Measurements from ENCODE around the gene ANKRD23. TPM values are rescaled to one million over a fixed set of nuclear protein-coding genes. Genes with fewer than 3 reads are reported as not detected.

ANKRD23 gene
- total RNA-seq, 1 donor from 2014 or later: 7.3 TPM

DNA sequence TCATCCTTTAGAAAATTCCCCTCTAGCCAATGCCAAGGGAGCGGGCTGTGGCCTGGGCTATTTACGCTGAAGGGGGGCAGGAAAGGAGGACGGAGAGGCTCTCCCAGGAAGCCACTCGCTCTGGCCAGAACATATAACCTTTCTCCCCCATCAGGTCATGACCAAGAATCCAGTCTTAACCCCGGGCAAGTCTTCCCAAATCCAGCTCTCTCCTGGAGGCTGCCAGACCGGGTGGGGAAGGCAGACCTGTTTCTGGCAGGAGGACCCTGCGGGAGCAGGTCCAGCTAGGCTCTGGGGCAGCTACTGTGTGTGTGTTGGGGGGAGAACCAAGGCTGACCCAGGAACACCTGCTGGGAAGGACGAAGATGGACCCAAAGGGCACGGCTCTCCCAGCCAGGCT is 39.5 kb upstream of the ANKRD23 start:
- ChIA-PET CTCF (no interaction called here), POLR2A (no interaction called here)
- intact Hi-C loops (cut with micrococcal nuclease): no loop called here
- Mint-ChIP-seq H3K4me3 (no peak overlapping the region), H3K27me3 (peaks cover 7% of the 10 kb centered on the region), H3K4me1 (peaks cover 15% of the 10 kb centered on the region), H3K9me3 (no peaks in the 10 kb centered on the region), H3K36me3 (ENCODE audit: low read depth) (no peaks in the 10 kb centered on the region), H3K27ac (no peak overlapping the region)
- DNase-seq (no peak), ATAC-seq (ENCODE audit: low read depth) (no peak)
- TF ChIP-seq, protein P1, sequence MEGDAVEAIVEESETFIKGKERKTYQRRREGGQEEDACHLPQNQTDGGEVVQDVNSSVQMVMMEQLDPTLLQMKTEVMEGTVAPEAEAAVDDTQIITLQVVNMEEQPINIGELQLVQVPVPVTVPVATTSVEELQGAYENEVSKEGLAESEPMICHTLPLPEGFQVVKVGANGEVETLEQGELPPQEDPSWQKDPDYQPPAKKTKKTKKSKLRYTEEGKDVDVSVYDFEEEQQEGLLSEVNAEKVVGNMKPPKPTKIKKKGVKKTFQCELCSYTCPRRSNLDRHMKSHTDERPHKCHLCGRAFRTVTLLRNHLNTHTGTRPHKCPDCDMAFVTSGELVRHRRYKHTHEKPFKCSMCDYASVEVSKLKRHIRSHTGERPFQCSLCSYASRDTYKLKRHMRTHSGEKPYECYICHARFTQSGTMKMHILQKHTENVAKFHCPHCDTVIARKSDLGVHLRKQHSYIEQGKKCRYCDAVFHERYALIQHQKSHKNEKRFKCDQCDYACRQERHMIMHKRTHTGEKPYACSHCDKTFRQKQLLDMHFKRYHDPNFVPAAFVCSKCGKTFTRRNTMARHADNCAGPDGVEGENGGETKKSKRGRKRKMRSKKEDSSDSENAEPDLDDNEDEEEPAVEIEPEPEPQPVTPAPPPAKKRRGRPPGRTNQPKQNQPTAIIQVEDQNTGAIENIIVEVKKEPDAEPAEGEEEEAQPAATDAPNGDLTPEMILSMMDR (IDR thresholded peaks at IDR 0.05): no peak

DNA sequence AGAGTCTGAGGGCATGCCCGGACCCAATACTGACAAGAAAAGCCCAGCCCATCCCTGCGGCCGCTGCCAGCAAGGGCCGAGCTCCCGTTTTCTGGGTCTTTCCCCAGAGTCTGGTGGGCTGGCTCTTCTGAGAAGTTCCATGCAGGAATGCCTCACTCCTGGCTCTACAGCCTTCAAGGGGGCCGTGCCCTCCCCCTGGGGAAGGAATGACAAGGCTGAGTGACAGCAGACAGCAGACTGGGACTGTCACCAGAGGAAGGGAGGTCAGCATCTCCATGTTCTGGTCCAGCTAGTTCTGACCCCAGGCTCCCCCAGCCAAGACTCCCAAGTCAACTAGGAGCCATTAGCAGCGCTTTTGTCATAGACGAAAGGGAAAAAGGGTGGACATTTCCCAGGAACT is 39.1 kb upstream of the ANKRD23 start:
- no peak overlapping the region for H3K27ac Mint-ChIP-seq
- peaks cover 11% of the 10 kb centered on the region for H3K4me1 Mint-ChIP-seq
- H3K36me3 Mint-ChIP-seq (ENCODE audit: low read depth): no peaks in the 10 kb centered on the region
- ATAC-seq (ENCODE audit: low read depth) (no peak), DNase-seq (no peak)
- H3K9me3 Mint-ChIP-seq: no peaks in the 10 kb centered on the region
- ChIA-PET POLR2A (no interaction called here), CTCF (no interaction called here)
- TF ChIP-seq, protein P1 (IDR thresholded peaks at IDR 0.05): no peak
- no peak overlapping the region for H3K4me3 Mint-ChIP-seq
- H3K27me3 Mint-ChIP-seq: peaks cover 7% of the 10 kb centered on the region
- intact Hi-C loops (cut with micrococcal nuclease): no loop called here

DNA sequence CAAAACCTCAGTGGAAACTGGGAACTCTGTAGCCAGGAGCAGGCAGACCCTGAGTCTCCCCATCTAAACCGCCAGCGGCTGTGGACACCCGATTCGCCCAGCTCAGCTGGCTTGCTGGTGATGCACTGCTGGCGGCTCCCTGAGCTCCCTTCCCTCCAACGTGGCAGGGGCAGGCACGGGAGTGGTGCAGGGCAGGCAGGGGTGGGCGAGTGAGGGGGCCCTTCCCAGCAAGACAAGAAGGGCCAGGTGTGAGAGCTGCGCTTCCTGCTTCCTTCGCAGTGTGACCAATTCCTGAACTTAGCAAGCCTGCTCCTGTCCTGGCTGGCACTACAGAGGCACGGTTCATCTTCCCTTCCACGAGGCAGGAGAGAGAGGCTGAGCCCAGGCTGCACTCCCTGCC is 38.4 kb upstream of the ANKRD23 start:
- Mint-ChIP-seq H3K27ac (no peak overlapping the region), H3K4me1 (peaks cover 4% of the 10 kb centered on the region), H3K36me3 (ENCODE audit: low read depth) (no peaks in the 10 kb centered on the region), H3K4me3 (no peak overlapping the region), H3K27me3 (peaks cover 7% of the 10 kb centered on the region), H3K9me3 (no peaks in the 10 kb centered on the region)
- TF ChIP-seq, protein P1 (IDR thresholded peaks at IDR 0.05): no peak
- CTCF ChIA-PET: no interaction called here
- DNase-seq (no peak), ATAC-seq (ENCODE audit: low read depth) (no peak)
- intact Hi-C loops (cut with micrococcal nuclease): no loop called here
- POLR2A ChIA-PET: no interaction called here

DNA sequence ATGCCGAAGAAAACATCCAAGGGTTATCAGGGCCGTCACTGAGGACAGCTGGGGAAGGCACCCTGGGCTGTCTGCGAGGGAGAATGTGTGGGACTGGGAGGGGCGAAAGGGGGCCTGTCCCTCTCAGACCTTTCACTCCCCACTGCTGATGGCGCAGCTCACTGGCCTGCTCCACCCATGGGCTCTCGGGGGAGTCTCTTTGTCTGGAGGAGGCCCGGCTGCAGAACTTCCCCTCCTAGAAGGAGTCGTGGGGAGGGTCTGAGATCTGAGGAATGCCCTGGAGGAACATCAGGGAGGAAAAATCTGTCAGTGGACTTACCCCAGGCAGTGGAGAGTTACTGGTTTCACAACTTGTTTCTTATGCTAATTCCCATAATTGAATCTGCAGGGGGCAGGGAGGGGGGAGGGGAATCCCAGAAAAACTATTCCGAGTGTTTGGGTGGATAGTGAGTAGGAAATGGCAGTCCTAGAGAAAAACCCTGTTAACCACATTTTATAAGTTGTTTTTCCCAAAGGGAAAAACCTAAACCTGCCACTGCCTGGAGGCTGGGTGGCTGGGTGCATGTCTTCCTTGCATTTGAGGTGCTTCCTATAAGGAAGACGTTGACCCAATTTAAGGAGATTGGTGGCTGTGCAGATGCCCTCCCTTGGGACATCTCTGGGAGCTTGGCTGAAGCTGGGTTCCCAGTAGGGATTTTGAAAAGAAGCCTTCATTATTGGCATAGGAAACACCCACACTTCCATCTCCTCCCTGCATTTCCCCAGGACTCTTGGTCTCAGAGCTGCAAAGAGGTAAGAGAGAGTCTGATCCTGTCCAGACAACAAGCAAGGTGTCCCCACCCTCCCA is 37.8 kb upstream of the ANKRD23 start:
- Mint-ChIP-seq H3K27ac (no peak overlapping the region), H3K9me3 (no peaks in the 10 kb centered on the region), H3K36me3 (ENCODE audit: low read depth) (no peaks in the 10 kb centered on the region), H3K27me3 (peaks cover 7% of the 10 kb centered on the region), H3K4me3 (no peak overlapping the region), H3K4me1 (peaks cover 2% of the 10 kb centered on the region)
- ChIA-PET POLR2A (no interaction called here), CTCF (no interaction called here)
- TF ChIP-seq, protein P1 (IDR thresholded peaks at IDR 0.05): no peak
- DNase-seq (no peak), ATAC-seq (ENCODE audit: low read depth) (no peak)
- intact Hi-C loops (cut with micrococcal nuclease): no loop called here

DNA sequence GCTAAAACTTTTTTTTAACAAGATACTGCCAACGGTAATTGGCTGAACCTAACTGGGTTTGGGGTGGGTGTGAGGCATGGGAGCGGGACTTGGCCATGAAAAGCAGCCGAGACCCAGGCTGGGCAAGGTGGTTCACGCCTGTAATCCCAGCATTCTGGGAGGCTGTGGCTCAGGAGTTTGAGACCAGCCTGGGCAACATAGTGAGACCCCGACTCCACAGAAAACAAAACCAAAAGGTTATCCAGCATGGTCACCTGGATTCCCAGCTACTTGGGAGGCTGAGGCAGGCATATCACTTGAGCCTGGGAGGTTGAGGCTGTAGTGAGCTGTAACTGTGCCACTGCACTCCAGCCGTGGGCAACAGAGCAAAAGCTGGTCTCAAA is 37.1 kb upstream of the ANKRD23 start:
- Mint-ChIP-seq H3K4me3 (no peak overlapping the region), H3K9me3 (no peaks in the 10 kb centered on the region), H3K4me1 (no peaks in the 10 kb centered on the region), H3K27me3 (peaks cover 7% of the 10 kb centered on the region), H3K36me3 (ENCODE audit: low read depth) (no peaks in the 10 kb centered on the region), H3K27ac (no peak overlapping the region)
- TF ChIP-seq, protein P1 (IDR thresholded peaks at IDR 0.05): no peak
- no peak for DNase-seq
- ChIA-PET CTCF (no interaction called here), POLR2A (no interaction called here)
- intact Hi-C loops (cut with micrococcal nuclease): no loop called here
- no peak for ATAC-seq (ENCODE audit: low read depth)

All from activated B cell treated with CpG ODN at 0.5 μM for 24 hours (primary cell).